Cardiac muscle cell (in vitro differentiated cells and primary cell): Measurements from ENCODE around the gene TTC28. TPM values are rescaled to one million over a fixed set of nuclear protein-coding genes. Genes with fewer than 3 reads are reported as not detected.

ENCODE experiments used
- DNase-seq, 2 donors: peaks; one replicate each; pipeline versions ENCODE4 v3.0.0 to v3.0.0-alpha.2; 2010 to 2017; ENCODE audit warnings: low read depth in 1 of 2, low spot score in 1 of 2
- H3K27ac ChIP-seq: fragments of 200-600 bp; sonication (generic); 2 replicates; pipeline ENCODE4 v1.5.1; 2016
- H3K27me3 ChIP-seq: fragments of 200-600 bp; sonication (generic); 2 replicates; pipeline ENCODE4 v1.6.0; 2016; ENCODE audit warnings: control low read depth
- H3K36me3 ChIP-seq: fragments of 200-600 bp; sonication (generic); 2 replicates; pipeline ENCODE4 v1.5.1; 2016; ENCODE audit warnings: control low read depth
- H3K4me1 ChIP-seq: fragments of 200-600 bp; sonication (generic); 2 replicates; pipeline ENCODE4 v1.8.1; 2017; ENCODE audit warnings: low read depth, mild to moderate bottlenecking, mixed run types
- H3K4me3 ChIP-seq: fragments of 200-600 bp; sonication (generic); 2 replicates; pipeline ENCODE4 v1.5.1; 2016; ENCODE audit warnings: mild to moderate bottlenecking
- H3K9me3 ChIP-seq: fragments of 200-600 bp; sonication (generic); 2 replicates; pipeline ENCODE4 v1.5.1; 2017; ENCODE audit warnings: low read depth, mild to moderate bottlenecking, control low read depth
- CTCF ChIP-seq: IDR thresholded peaks from 2 replicates; pipeline ENCODE4 v1.5.1; 2012; ENCODE audit warnings: low read depth, mild to moderate bottlenecking, low read length
- polyA plus RNA-seq: library from polyadenylated mRNA; unstranded; fragments of >200 nt; fragmentation: Nextera tagmentation; extraction: Ambion mirVana; gene quantifications from 2 replicates; pipeline ENCODE4 v1.2.1, GENCODE V29; 2016
- total RNA-seq: library from RNA; depleted of rRNA; stranded (reverse); fragments of >200 nt; gene quantifications from 2 replicates; pipeline ENCODE4 v1.2.3, GENCODE V29; 2016

The TTC28 gene
- total and polyA plus RNA-seq, 2 experiments from 2014 or later: 27.3 to 109 TPM

GRCh38 chr22:27980424-27981148 is 699.1 kb downstream of the TTC28 start:
- H3K4me1 ChIP-seq: peaks cover 14% of the 10 kb centered on the region
- peak overlapping the region; percentile 1 for H3K27ac ChIP-seq
- no peak for TF ChIP-seq CTCF
- H3K4me3 ChIP-seq: no peak overlapping the region
- no peaks in the 10 kb centered on the region for H3K27me3 ChIP-seq
- DNase-seq: peak in 1 of 2 donors; percentile 75
- peaks cover 5% of the 10 kb centered on the region for H3K36me3 ChIP-seq
- H3K9me3 ChIP-seq: no peaks in the 10 kb centered on the region

- peaks cover 5% of the 10 kb centered on the region for H3K36me3 ChIP-seq
- H3K4me1 ChIP-seq: peaks cover 11% of the 10 kb centered on the region
- no peaks in the 10 kb centered on the region for H3K27me3 ChIP-seq
- TF ChIP-seq CTCF: no peak
- no peak for DNase-seq
- no peaks in the 10 kb centered on the region for H3K9me3 ChIP-seq
- no peak overlapping the region for H3K4me3 ChIP-seq
- no peak overlapping the region for H3K27ac ChIP-seq
Measured at GRCh38 chr22:27978802-27979201, 700.8 kb downstream of the TTC28 start.

DNA sequence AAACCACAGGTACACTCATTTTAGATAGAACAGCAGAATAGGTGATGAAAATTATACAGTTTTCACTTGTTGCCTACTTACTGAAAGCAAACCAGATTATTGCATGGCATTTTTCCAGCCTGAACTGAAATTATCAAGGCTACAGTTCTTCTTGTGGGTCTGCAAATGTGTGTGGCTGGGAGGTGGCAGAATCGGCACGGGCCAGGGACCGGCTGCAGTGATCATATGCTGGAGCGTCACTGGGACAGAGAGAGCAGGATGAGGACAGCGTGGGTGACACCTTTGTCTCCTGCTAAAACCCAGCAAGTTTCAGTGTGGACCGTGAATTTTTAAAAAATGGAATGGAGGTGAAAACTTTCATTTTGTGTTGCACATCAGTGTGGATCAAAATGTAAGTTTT is 701.3 kb downstream of the TTC28 start:
- DNase-seq: no peak
- peak overlapping the region; percentile 25 for H3K27ac ChIP-seq
- peaks cover 5% of the 10 kb centered on the region for H3K36me3 ChIP-seq
- no peaks in the 10 kb centered on the region for H3K27me3 ChIP-seq
- no peak overlapping the region for H3K4me3 ChIP-seq
- H3K9me3 ChIP-seq: no peaks in the 10 kb centered on the region
- H3K4me1 ChIP-seq: peaks cover 11% of the 10 kb centered on the region
- TF ChIP-seq CTCF: no peak

DNA sequence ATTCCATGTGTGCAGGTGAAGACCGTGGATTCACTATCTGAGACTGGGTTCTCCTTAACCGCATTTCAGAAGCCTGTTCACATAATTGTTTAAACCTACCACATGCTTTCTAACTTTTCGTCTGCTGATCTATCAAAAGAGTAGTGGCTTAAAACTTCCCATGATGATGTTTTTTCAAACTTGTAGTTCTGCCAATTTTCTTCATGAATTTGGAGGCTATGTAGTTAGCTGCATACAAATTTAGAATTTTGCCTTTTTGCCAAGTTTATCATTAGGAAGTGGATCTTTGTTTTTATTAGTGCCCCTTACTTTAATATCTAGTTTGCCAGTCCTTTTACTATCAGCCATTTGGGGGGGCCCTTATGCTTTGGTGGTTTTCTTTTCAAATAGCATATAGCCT is 703.1 kb downstream of the TTC28 start:
- Histone ChIP-seq H3K36me3 (no peaks in the 10 kb centered on the region), H3K27ac (no peak overlapping the region), H3K9me3 (no peaks in the 10 kb centered on the region), H3K4me1 (peaks cover 11% of the 10 kb centered on the region), H3K4me3 (no peak overlapping the region), H3K27me3 (no peaks in the 10 kb centered on the region)
- no peak for TF ChIP-seq CTCF
- no peak for DNase-seq

DNA sequence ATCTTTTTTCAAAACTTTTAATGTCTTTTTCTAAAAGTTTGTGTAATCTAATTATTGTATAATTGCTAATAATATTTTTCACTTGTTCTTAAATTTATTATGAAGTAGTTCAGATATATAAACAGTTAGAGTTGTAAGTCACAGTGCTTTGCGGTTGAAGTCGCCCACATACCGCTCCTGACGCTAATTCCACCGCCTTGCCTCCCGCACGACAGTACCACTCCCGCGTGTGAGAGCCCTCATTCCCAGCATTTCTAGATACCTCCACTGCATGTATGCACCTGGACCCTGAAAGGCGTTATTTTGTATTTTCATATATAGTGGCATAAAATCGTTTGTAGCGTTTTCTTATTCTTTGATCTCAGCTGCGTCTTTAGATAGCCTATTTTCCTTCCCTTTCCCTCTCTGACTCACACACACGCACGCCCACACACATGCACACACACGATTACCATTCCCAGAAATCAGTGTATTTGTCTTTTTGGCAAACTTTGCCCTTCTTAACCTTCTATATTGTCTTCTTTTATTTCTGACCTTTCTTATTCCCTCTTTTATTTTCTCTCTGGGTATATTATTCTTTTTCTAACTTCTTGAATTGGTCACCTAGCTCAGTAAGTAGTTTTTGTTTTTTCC is 704.1 kb downstream of the TTC28 start:
- TF ChIP-seq CTCF: no peak
- H3K4me1 ChIP-seq: peaks cover 4% of the 10 kb centered on the region
- H3K27ac ChIP-seq: no peak overlapping the region
- peak in 1 of 2 donors; percentile 35 for DNase-seq
- H3K9me3 ChIP-seq: no peaks in the 10 kb centered on the region
- H3K27me3 ChIP-seq: no peaks in the 10 kb centered on the region
- no peaks in the 10 kb centered on the region for H3K36me3 ChIP-seq
- no peak overlapping the region for H3K4me3 ChIP-seq
